K562 (cell line): Measurements from ENCODE around the gene NDUFB10. TPM values are rescaled to one million over a fixed set of nuclear protein-coding genes. Genes with fewer than 3 reads are reported as not detected.

Source experiments
- ATAC-seq: fragments of 200-7000 bp; cut with Tn5 transposase; 3 replicates; pipeline ENCODE4 v1.9.1; 2020; ENCODE audit warnings: moderate library complexity
- BruUV-seq: library from RNA; stranded (reverse); fragments of 400-500 nt; replicated peaks from 2 replicates; lab custom pipeline; 2021; lab: Mats Ljungman, UMichigan
- CTCF ChIA-PET: fragments of 300-600 bp; formaldehyde crosslinking; extraction: SDS; loops from one replicate; lab custom pipeline; 2021; ENCODE audit warnings: low intra/inter-chr PET ratio; lab: Yijun Ruan, JAX
- POLR2A ChIA-PET: fragments of 300-600, 350-650 bp; sonication (Branson Sonifier 250); formaldehyde crosslinking; extraction: SDS; loops from one replicate; lab custom pipeline; 2021; ENCODE audit warnings: antibody characterized with exemption, inconsistent platforms; lab: Yijun Ruan, JAX
- DNase-seq, 4 experiments: peaks; one replicate each; pipeline versions ENCODE4 v3.0.0 to v3.0.0-alpha.2; 2011 to 2018; ENCODE audit warnings: low spot score in 3 of 4, mixed read lengths in 3 of 4; ENCODE audit errors: extremely low read depth in 1 of 4
- FAIRE-seq: peaks from 2 replicates; lab custom pipeline; 2011; peaks lifted over from hg19 to GRCh38; lab: Jason Lieb, UNC
- H2AFZ ChIP-seq: 2 replicates; pipeline ENCODE4 v1.6.0; 2011; ENCODE audit warnings: low read depth, low read length, control low read depth, inconsistent platforms
- H3K27ac ChIP-seq: fragments of 200-600 bp; 3 replicates; pipeline ENCODE4 v1.8.0; 2011; ENCODE audit warnings: low read depth, mild to moderate bottlenecking, control low read depth, inconsistent platforms, low read length, moderate library complexity, mixed read lengths; ENCODE audit errors: extremely low read depth
- H3K27me3 ChIP-seq, 2 experiments: fragments of 300-600 bp in 1 of 2; 2 replicates in 1 of 2; 3 replicates in 1 of 2; pipeline versions ENCODE4 v1.6.0 to v1.8.0; 2011; ENCODE audit warnings: inconsistent platforms in 2 of 2, low read length in 2 of 2, mild to moderate bottlenecking in 1 of 2, mixed read lengths in 1 of 2, moderate library complexity in 1 of 2; ENCODE audit not compliant: control insufficient read depth in 2 of 2, insufficient read depth in 2 of 2
- H3K36me3 ChIP-seq: fragments of 300-600 bp; 3 replicates; pipeline ENCODE4 v1.8.0; 2011; ENCODE audit warnings: mild to moderate bottlenecking, low read length, inconsistent platforms; ENCODE audit not compliant: control insufficient read depth, insufficient read depth
- H3K4me1 ChIP-seq, 2 experiments: fragments of 200-600 bp in 1 of 2; replicated peaks in 1 of 2; 2 replicates in 1 of 2; 3 replicates in 1 of 2; pipeline versions ENCODE4 v1.5.1 to v1.8.0; 2011; ENCODE audit warnings: inconsistent platforms in 2 of 2, low read length in 2 of 2, mild to moderate bottlenecking in 1 of 2, mixed read lengths in 1 of 2, moderate library complexity in 1 of 2; ENCODE audit not compliant: control insufficient read depth in 2 of 2, insufficient read depth in 2 of 2
- H3K4me2 ChIP-seq: 2 replicates; pipeline ENCODE4 v1.6.1; 2011; ENCODE audit warnings: low read length, control low read depth, inconsistent platforms, mixed read lengths; ENCODE audit not compliant: insufficient read depth
- H3K4me3 ChIP-seq: fragments of 200-600 bp; sonication (generic), shearing (Covaris generic); 2 replicates; pipeline ENCODE4 v1.5.1; 2016; ENCODE audit warnings: control low read depth, inconsistent platforms
- H3K79me2 ChIP-seq: fragments of 200-600 bp; 3 replicates; pipeline ENCODE4 v1.8.0; 2011; ENCODE audit warnings: low read length, inconsistent platforms; ENCODE audit not compliant: control insufficient read depth, insufficient read depth
- H3K9ac ChIP-seq, 2 experiments: 2 replicates each; pipeline versions ENCODE4 v1.6.0 to v1.6.1; 2011; ENCODE audit warnings: low read depth in 2 of 2, low read length in 2 of 2, control low read depth in 1 of 2, inconsistent platforms in 1 of 2, mild to moderate bottlenecking in 1 of 2, mixed read lengths in 1 of 2; ENCODE audit not compliant: insufficient read depth in 1 of 2
- H3K9me1 ChIP-seq: one replicate; pipeline ENCODE4 v1.6.0; 2011; ENCODE audit warnings: inconsistent platforms, mild to moderate bottlenecking, low read length, moderate library complexity; ENCODE audit not compliant: control insufficient read depth, insufficient read depth
- H3K9me3 ChIP-seq: replicated peaks from 2 replicates; pipeline ENCODE4 v1.5.1; 2011; ENCODE audit warnings: low read depth, low read length, inconsistent platforms; ENCODE audit not compliant: control insufficient read depth, insufficient read depth
- H4K20me1 ChIP-seq: replicated peaks from 2 replicates; pipeline ENCODE4 v1.6.1; 2011; ENCODE audit warnings: low read length, inconsistent platforms, mixed read lengths; ENCODE audit not compliant: control insufficient read depth, insufficient read depth
- CCAR2 ChIP-seq: fragments of 200-400 bp; formaldehyde crosslinking; IDR thresholded peaks from 2 replicates; pipeline ENCODE4 v1.6.1; 2017; ENCODE audit warnings: mild to moderate bottlenecking, low read depth, low read length
- CREB1 ChIP-seq, 2 experiments: sonication (generic) in 1 of 2; formaldehyde crosslinking in 1 of 2; IDR thresholded peaks; 2 replicates each; pipeline versions ENCODE4 v1.6.1 to v1.8.0; 2012 to 2022; ENCODE audit warnings: inconsistent platforms in 1 of 2, mild to moderate bottlenecking in 1 of 2, missing genetic modification reagents in 1 of 2, moderate library complexity in 1 of 2
- ERF ChIP-seq: fragments of 450-650 bp; formaldehyde crosslinking; IDR thresholded peaks from 2 replicates; pipeline ENCODE4 v1.4.0; 2020; ENCODE audit warnings: mild to moderate bottlenecking, mixed read lengths
- ESRRB ChIP-seq: fragments of 250-450 bp; sonication (Bioruptor Pico); IDR thresholded peaks from 2 replicates; pipeline ENCODE4 v1.5.0; 2020; ENCODE audit warnings: mild to moderate bottlenecking, moderate library complexity, borderline replicate concordance
- ETV1 ChIP-seq: fragments of 450-650 bp; conservative IDR thresholded peaks from 2 replicates; pipeline ENCODE4 v1.6.1; 2016; ENCODE audit warnings: missing genetic modification characterization, control low read depth, low read depth, missing compliant biosample characterization
- FOXA3 ChIP-seq, 2 experiments: fragments of 450-650 bp in 1 of 2; sonication (generic) in 1 of 2; formaldehyde crosslinking; IDR thresholded peaks in 1 of 2; conservative IDR thresholded peaks in 1 of 2; 2 replicates each; pipeline versions ENCODE4 v1.4.0 to v1.8.0; 2020 to 2022; ENCODE audit warnings: mild to moderate bottlenecking in 2 of 2, missing genetic modification reagents in 1 of 2
- FOXP4 ChIP-seq: sonication (generic); formaldehyde crosslinking; IDR thresholded peaks from 2 replicates; pipeline ENCODE4 v1.8.0; 2022; ENCODE audit warnings: mild to moderate bottlenecking, missing genetic modification reagents, borderline replicate concordance
- HNRNPL ChIP-seq: fragments of 200-400 bp; formaldehyde crosslinking; IDR thresholded peaks from 2 replicates; pipeline ENCODE4 v1.6.1; 2017; ENCODE audit warnings: low read depth, mild to moderate bottlenecking, low read length
- KAT7 ChIP-seq: sonication (generic); formaldehyde crosslinking; IDR thresholded peaks from 2 replicates; pipeline ENCODE4 v1.8.0; 2022; ENCODE audit warnings: missing genetic modification reagents, mild to moderate bottlenecking, borderline replicate concordance
- MYC ChIP-seq, 2 experiments: fragments of 250-450 bp in 1 of 2; sonication (Bioruptor Pico) in 1 of 2; IDR thresholded peaks; 2 replicates each; pipeline versions ENCODE4 v1.5.1 to v1.6.1; 2012 to 2021; ENCODE audit warnings: low read depth in 2 of 2, borderline replicate concordance in 1 of 2, improper control_type of control experiment in 1 of 2, low read length in 1 of 2, mild to moderate bottlenecking in 1 of 2, moderate library complexity in 1 of 2
- NCOR1 ChIP-seq: fragments of 450-650 bp; IDR thresholded peaks from 2 replicates; pipeline ENCODE4 v1.6.1; 2016; ENCODE audit warnings: mild to moderate bottlenecking, moderate library complexity
- NFATC3 ChIP-seq: fragments of 450-650 bp; IDR thresholded peaks from 2 replicates; pipeline ENCODE4 v1.6.1; 2017; ENCODE audit warnings: mild to moderate bottlenecking
- RBM39 ChIP-seq: fragments of 200-400 bp; formaldehyde crosslinking; optimal IDR thresholded peaks from 2 replicates; pipeline ENCODE3; 2018; ENCODE audit warnings: low read depth, low read length
- ZBTB1 ChIP-seq: sonication (generic); formaldehyde crosslinking; IDR thresholded peaks from 2 replicates; pipeline ENCODE4 v1.8.1; 2023; ENCODE audit warnings: missing genetic modification reagents, low read depth, mild to moderate bottlenecking, borderline replicate concordance
- ZFX ChIP-seq: sonication (generic); formaldehyde crosslinking; IDR thresholded peaks from 2 replicates; pipeline ENCODE4 v1.8.0; 2022; ENCODE audit warnings: mild to moderate bottlenecking, missing genetic modification reagents, moderate library complexity
- ZKSCAN8 ChIP-seq: fragments of 200-800 bp; sonication (Bioruptor generic); IDR thresholded peaks from 2 replicates; pipeline ENCODE4 v1.6.1; 2016; ENCODE audit warnings: missing genetic modification characterization, missing compliant biosample characterization
- ZNF282 ChIP-seq: sonication (generic); formaldehyde crosslinking; IDR thresholded peaks from 2 replicates; pipeline ENCODE4 v1.8.1; 2023; ENCODE audit warnings: missing genetic modification reagents
- ZSCAN29 ChIP-seq: fragments of 450-650 bp; IDR thresholded peaks from 2 replicates; pipeline ENCODE4 v1.6.1; 2017
- WGBS: fragments of 100-300 bp; shearing (Covaris generic); methylation state at CpG from one replicate; pipeline ENCODE4 v1.1.6; 2016; ENCODE audit warnings: low coverage, mixed read lengths; ENCODE audit not compliant: insufficient coverage; ENCODE audit errors: missing lambda C conversion rate; 5-methylcytosine and 5-hydroxymethylcytosine counted together
- in situ Hi-C: fragments of 300-500 bp; cut with MboI; formaldehyde crosslinking; loops from 4 replicates; pipeline ENCODE4 v1.15.0; 2018; ENCODE audit warnings: inconsistent platforms, mixed read lengths
- intact Hi-C: fragments of 100-400 bp; cut with micrococcal nuclease; formaldehyde crosslinking; loops from 2 replicates; pipeline ENCODE4 v1.14.2; 2022
- polyA plus RNA-seq, 8 experiments: library from polyadenylated mRNA; depleted of rRNA in 4 of 8; stranded (reverse) in 5 of 8; unstranded in 3 of 8; fragments of >200 nt; fragmentation: Nextera tagmentation in 2 of 8; fragmentation: Illumina TruSeq in 1 of 8; extraction: Ambion mirVana in 2 of 8; extraction: Trizol in 1 of 8; gene quantifications; 2 replicates each; pipeline versions ENCODE4 v1.2.1 to v1.2.3, GENCODE V29; 2011 to 2014; ENCODE audit warnings: inconsistent platforms in 1 of 8, missing spikeins in 1 of 8
- total RNA-seq, 7 experiments: library from RNA; depleted of rRNA in 6 of 7; stranded (reverse); fragments of >200 nt in 6 of 7; fragmentation: Illumina TruSeq in 2 of 7; extraction: Trizol in 2 of 7; gene quantifications; 2 replicates each; pipeline versions ENCODE4 v1.2.1 to v1.2.3, GENCODE V29; 2011 to 2021; ENCODE audit warnings: low replicate concordance in 1 of 7

The NDUFB10 gene
- total and polyA plus RNA-seq, 9 of the 15 experiments (the other 6 are each of a cell fraction or from before 2014, with no cell fraction given) = 69.3 to 527 (median 161) TPM

GRCh38 chr16:1960665-1961630 is 1.6 kb downstream of the NDUFB10 start:
- intact Hi-C loops = no loop called here
- Histone ChIP-seq H3K4me2 (peak overlapping the region; percentile 100), H3K36me3 (peaks cover 38% of the 10 kb centered on the region), H3K9ac (peak overlapping the region; percentile 75 to 94), H3K4me1 (peaks cover 8 to 49% of the 10 kb centered on the region in 2 experiments; a peak in 4 of 5 replicates), H3K9me3 (no peaks in the 10 kb centered on the region), H3K79me2 (peaks cover 67% of the 10 kb centered on the region), H4K20me1 (peaks cover 35% of the 10 kb centered on the region), H3K27me3 (no peaks in the 10 kb centered on the region), H3K9me1 (no peaks in the 10 kb centered on the region), H3K4me3 (peak overlapping the region; percentile 65), H3K27ac (peak overlapping the region; percentile 83), H2AFZ (no peak overlapping the region)
- peak in 1 of 4 experiments; percentile 75 for DNase-seq
- ChIA-PET POLR2A (interaction anchor here (0.6 to 3.0 kb wide), 17 partner anchors 9 to 1586 kb away, joined by 3 to 13 read pairs (median 3); partner anchors contain the start of genes EME2, MRPS34, MSRB1 and NUBP2), CTCF (interaction anchor here (0.6 kb wide), 1 partner anchor 1722 kb away, joined by 3 read pairs; no protein-coding TSS in a partner anchor)
- in situ Hi-C loops = no loop called here
- peak; percentile 53 for ATAC-seq
- BruUV-seq = TSS peak; percentile 35
- WGBS = 4% methylated on average over 19 of the region's 20 CpGs
- peak; percentile 81 for FAIRE-seq
- TF ChIP-seq ZKSCAN8 (CRISPR knock-in tag) (no peak), ZBTB1 (CRISPR knock-in tag) (no peak), FOXA3 (CRISPR knock-in tag; conservative IDR thresholded peaks at IDR 0.05 in 1 of 2, IDR thresholded peaks at IDR 0.05 in 1 of 2) (peak in 1 of 2 experiments; percentile 53; a peak in 1 of 4 replicates), ZSCAN29 (peak; percentile 59; the same call in 1 of the 2 replicates), CREB1 (IDR thresholded peaks at IDR 0.05) (no peak; the same call in 1 of the 2 replicates), CREB1 (CRISPR knock-in tag; IDR thresholded peaks at IDR 0.05) (0 out of 2 replicates have a peak, but pooled peaks have one; percentile 18), MYC (IDR thresholded peaks at IDR 0.05; ENCODE audit: low read depth, low read length) (no peak; the same call in 1 of the 2 replicates), MYC (CRISPR knock-in tag; IDR thresholded peaks at IDR 0.05; ENCODE audit: borderline replicate concordance, low read depth) (peak; percentile 63; the same call in 1 of the 2 replicates), ETV1 (tag) (0 out of 2 replicates have a peak, but pooled peaks have one; percentile 22), ERF (CRISPR knock-in tag) (peak; percentile 90; the same call in 1 of the 2 replicates), ZFX (CRISPR knock-in tag) (peak; percentile 65), CCAR2 (0 out of 2 replicates have a peak, but pooled peaks have one; percentile 29), ESRRB (CRISPR knock-in tag) (peak; percentile 88; the same call in 1 of the 2 replicates), ZNF282 (CRISPR knock-in tag) (peak; percentile 18; the same call in 1 of the 2 replicates), RBM39 (peak; percentile 25), NFATC3 (peak; percentile 70), NCOR1 (peak; percentile 53; the same call in 1 of the 2 replicates), FOXP4 (CRISPR knock-in tag) (peak; percentile 58; the same call in 1 of the 2 replicates), HNRNPL (peak; percentile 83), KAT7 (CRISPR knock-in tag) (peak; percentile 91)
